Mesenchymal stem cell (in vitro differentiated cells and primary cell): ENCODE data around the gene AHRR.
A peak's percentile ranks its signal among the peaks of the same experiment; 100 is the strongest.

ENCODE experiments used
- DNase-seq: peaks from one replicate; pipeline ENCODE4 v3.0.0-alpha.2; 2013
- H2AFZ ChIP-seq: one replicate; pipeline ENCODE4 v1.6.1; 2013; ENCODE audit warnings: low read depth, mild to moderate bottlenecking, control low read depth, inconsistent platforms, low read length, moderate library complexity
- H2AK5ac ChIP-seq: 2 replicates; pipeline ENCODE4 v1.6.1; 2013; ENCODE audit warnings: low read length, moderate library complexity, mild to moderate bottlenecking, inconsistent platforms; ENCODE audit not compliant: severe bottlenecking
- H2BK120ac ChIP-seq: one replicate; pipeline ENCODE4 v1.6.1; 2013; ENCODE audit warnings: low read depth, mild to moderate bottlenecking, inconsistent platforms, low read length, moderate library complexity
- H2BK12ac ChIP-seq, 2 experiments: one replicate each; pipeline ENCODE4 v1.6.1; 2013; ENCODE audit warnings: inconsistent platforms in 2 of 2, low read length in 2 of 2, mild to moderate bottlenecking in 2 of 2, moderate library complexity in 2 of 2, control low read depth in 1 of 2
- H2BK15ac ChIP-seq: one replicate; pipeline ENCODE4 v1.6.1; 2013; ENCODE audit warnings: mild to moderate bottlenecking, low read depth, inconsistent platforms; ENCODE audit not compliant: poor library complexity, severe bottlenecking
- H2BK5ac ChIP-seq: 2 replicates; pipeline ENCODE4 v1.6.1; 2013; ENCODE audit warnings: low read depth, mild to moderate bottlenecking, low read length, control low read depth, inconsistent platforms; ENCODE audit not compliant: poor library complexity, severe bottlenecking
- H3K14ac ChIP-seq, 2 experiments: one replicate each; pipeline ENCODE4 v1.6.1; 2013; ENCODE audit warnings: inconsistent platforms in 2 of 2, low read length in 2 of 2, control low read depth in 1 of 2, mild to moderate bottlenecking in 1 of 2, moderate library complexity in 1 of 2
- H3K18ac ChIP-seq, 2 experiments: one replicate each; pipeline ENCODE4 v1.6.1; 2013; ENCODE audit warnings: inconsistent platforms in 2 of 2, low read length in 2 of 2, control low read depth in 1 of 2, low read depth in 1 of 2, mild to moderate bottlenecking in 1 of 2
- H3K23ac ChIP-seq, 2 experiments: one replicate each; pipeline ENCODE4 v1.6.1; 2013; ENCODE audit warnings: inconsistent platforms in 2 of 2, low read length in 2 of 2, mild to moderate bottlenecking in 2 of 2, moderate library complexity in 2 of 2, control low read depth in 1 of 2
- H3K27ac ChIP-seq: 2 replicates; pipeline ENCODE4 v1.5.1; 2013; ENCODE audit warnings: mild to moderate bottlenecking, moderate library complexity, low read length, control low read depth, inconsistent platforms; ENCODE audit not compliant: poor library complexity, severe bottlenecking
- H3K27me3 ChIP-seq, 2 experiments: 2 replicates each; pipeline versions ENCODE4 v1.6.1 to v1.7.0; 2013; ENCODE audit warnings: low read length in 2 of 2, mild to moderate bottlenecking in 2 of 2, moderate library complexity in 2 of 2, control low read depth in 1 of 2, inconsistent platforms in 1 of 2; ENCODE audit not compliant: control insufficient read depth in 1 of 2, insufficient read depth in 1 of 2
- H3K36me3 ChIP-seq, 2 experiments: 2 replicates each; pipeline versions ENCODE4 v1.6.1 to v1.7.0; 2013; ENCODE audit warnings: low read length in 2 of 2, control low read depth in 1 of 2, inconsistent platforms in 1 of 2, low read depth in 1 of 2, mild to moderate bottlenecking in 1 of 2; ENCODE audit not compliant: insufficient read depth in 2 of 2, control insufficient read depth in 1 of 2
- H3K4ac ChIP-seq, 2 experiments: one replicate each; pipeline ENCODE4 v1.6.1; 2013; ENCODE audit warnings: inconsistent platforms in 2 of 2, low read length in 2 of 2, mild to moderate bottlenecking in 2 of 2, moderate library complexity in 2 of 2, control low read depth in 1 of 2, low read depth in 1 of 2
- H3K4me1 ChIP-seq: 2 replicates; pipeline ENCODE4 v1.6.1; 2013; ENCODE audit warnings: low read depth, low read length, control low read depth; ENCODE audit not compliant: control insufficient read depth, insufficient read depth
- H3K4me2 ChIP-seq: 2 replicates; pipeline ENCODE4 v1.6.1; 2013; ENCODE audit warnings: low read length, mild to moderate bottlenecking, inconsistent platforms; ENCODE audit not compliant: poor library complexity, severe bottlenecking
- H3K4me3 ChIP-seq, 2 experiments: 2 replicates each; pipeline versions ENCODE4 v1.5.1 to v1.7.0; 2013; ENCODE audit warnings: low read length in 2 of 2, mild to moderate bottlenecking in 2 of 2, control low read depth in 1 of 2, low read depth in 1 of 2; ENCODE audit not compliant: insufficient read depth in 1 of 2
- H3K79me1 ChIP-seq: replicated peaks from 2 replicates; pipeline ENCODE4 v1.6.1; 2013; ENCODE audit warnings: mild to moderate bottlenecking, control low read depth, low read length, inconsistent platforms; ENCODE audit not compliant: poor library complexity, severe bottlenecking
- H3K9ac ChIP-seq: 2 replicates; pipeline ENCODE4 v1.7.0; 2013; ENCODE audit warnings: mild to moderate bottlenecking, low read length, moderate library complexity
- H3K9me3 ChIP-seq: 2 replicates; pipeline ENCODE4 v1.7.0; 2013; ENCODE audit warnings: mild to moderate bottlenecking, low read length; ENCODE audit not compliant: control insufficient read depth
- H4K8ac ChIP-seq: one replicate; pipeline ENCODE4 v1.6.1; 2013; ENCODE audit warnings: inconsistent platforms, mild to moderate bottlenecking, low read length, moderate library complexity
- H4K91ac ChIP-seq: one replicate; pipeline ENCODE4 v1.6.1; 2013; ENCODE audit warnings: mild to moderate bottlenecking, low read length, inconsistent platforms
- WGBS: methylation state at CpG from one replicate; pipeline ENCODE4 v1.1.7; 2013; ENCODE audit warnings: mixed read lengths; 5-methylcytosine and 5-hydroxymethylcytosine counted together

Gene AHRR

DNA sequence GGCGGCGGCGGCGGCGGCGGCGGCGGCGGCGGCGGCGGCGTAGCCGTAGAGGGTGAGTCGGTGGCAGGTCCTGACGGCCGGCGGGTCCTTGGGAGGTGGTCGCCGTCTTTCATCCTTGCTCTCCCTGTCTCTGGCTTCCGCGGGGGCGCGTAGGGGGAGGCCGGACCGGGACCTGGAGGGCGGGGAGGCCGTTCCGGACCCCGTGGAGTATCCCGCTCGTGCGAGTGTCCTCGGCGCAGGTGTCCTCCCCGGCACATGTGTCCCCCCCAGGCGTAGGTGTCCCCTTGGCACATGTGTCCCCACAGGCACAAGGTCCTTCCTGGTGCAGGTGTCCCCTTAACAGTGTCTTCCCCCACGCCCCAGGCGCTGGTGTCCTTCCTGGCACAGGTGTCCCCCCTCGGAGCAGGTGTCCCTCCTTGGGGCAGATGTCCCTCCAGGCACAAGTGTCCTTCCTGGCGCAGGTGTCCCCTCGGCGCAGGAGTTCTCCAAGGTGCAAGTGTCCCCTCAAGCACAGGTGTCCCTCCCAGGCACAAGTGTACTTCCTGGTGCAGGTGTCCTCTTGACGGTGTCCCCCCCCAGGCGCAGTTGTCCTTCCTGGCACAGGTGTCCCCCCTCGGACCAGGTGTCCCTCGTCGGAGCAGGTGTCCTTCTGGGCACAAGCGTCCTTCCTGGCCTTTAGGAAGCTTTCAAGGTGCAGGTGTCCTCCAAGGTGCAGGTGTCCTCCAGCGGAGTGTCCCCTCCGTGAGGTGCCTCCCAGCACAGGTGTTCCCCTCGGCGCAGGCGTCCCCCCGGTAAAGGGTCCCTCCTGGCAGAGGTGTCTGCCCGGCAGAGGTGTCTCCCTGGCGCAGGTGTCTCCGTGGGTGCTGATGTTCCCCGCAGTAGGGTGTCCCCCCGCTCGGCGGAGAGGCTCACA is 122.0 kb downstream of the AHRR start:
- H3K79me1 ChIP-seq: peaks cover 42% of the 10 kb centered on the region
- no peaks in the 10 kb centered on the region for H3K9me3 ChIP-seq
- peak overlapping the region; percentile 83 for H2AFZ ChIP-seq
- H3K4me2 ChIP-seq: peak overlapping the region; percentile 91
- peaks cover 26 to 31% of the 10 kb centered on the region in 2 experiments for H3K36me3 ChIP-seq
- H3K9ac ChIP-seq: peak overlapping the region; percentile 92
- H3K27me3 ChIP-seq: no peaks in the 10 kb centered on the region
- H4K8ac ChIP-seq: peak overlapping the region; percentile 91
- H3K18ac ChIP-seq: peak overlapping the region; percentile 61 to 73
- H3K4ac ChIP-seq: peak overlapping the region; percentile 83 to 86
- peak overlapping the region in 1 of 2 experiments; percentile 45 for H2BK12ac ChIP-seq
- no peak for DNase-seq
- H3K23ac ChIP-seq: peak overlapping the region in 1 of 2 experiments; percentile 86
- H2BK120ac ChIP-seq: no peak overlapping the region
- no peak overlapping the region for H2BK5ac ChIP-seq
- no peak overlapping the region for H3K27ac ChIP-seq
- H3K4me3 ChIP-seq: peak overlapping the region; percentile 93 to 99
- H2AK5ac ChIP-seq: no peak overlapping the region
- H4K91ac ChIP-seq: peak overlapping the region; percentile 87
- peak overlapping the region; percentile 2 for H2BK15ac ChIP-seq
- WGBS: 24% methylated on average over 38 of the region's 62 CpGs
- H3K14ac ChIP-seq: peak overlapping the region in 1 of 2 experiments; percentile 88
- H3K4me1 ChIP-seq: peaks cover 20% of the 10 kb centered on the region

DNA sequence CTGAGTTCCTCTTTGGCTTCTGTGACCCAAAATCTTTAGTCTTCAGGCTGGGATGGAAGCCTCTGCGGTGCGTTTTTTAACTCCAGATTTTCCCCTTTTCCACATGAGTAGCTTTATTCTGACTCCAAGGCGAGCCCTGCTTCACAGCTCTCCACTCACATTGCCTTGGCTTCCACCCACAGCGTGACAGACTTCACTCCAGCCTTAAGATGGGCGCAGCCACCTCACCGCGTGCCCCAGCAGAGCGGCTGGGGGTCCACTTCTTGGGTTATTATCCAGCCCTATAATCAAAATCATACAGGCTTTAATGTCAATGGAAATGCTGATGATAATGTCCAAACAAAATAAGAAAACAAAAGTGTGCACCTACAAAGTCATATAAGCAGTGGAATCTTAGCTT is 122.7 kb downstream of the AHRR start:
- Histone ChIP-seq H3K18ac (no peak overlapping the region), H3K4me2 (peak overlapping the region; percentile 91), H2BK120ac (no peak overlapping the region), H2BK12ac (no peak overlapping the region), H2AFZ (no peak overlapping the region), H3K14ac (no peak overlapping the region), H3K79me1 (peaks cover 47% of the 10 kb centered on the region), H3K27ac (no peak overlapping the region), H3K23ac (no peak overlapping the region), H3K4me3 (peak overlapping the region in 1 of 2 experiments; percentile 99), H3K27me3 (no peaks in the 10 kb centered on the region), H3K9ac (peak overlapping the region; percentile 92), H4K8ac (no peak overlapping the region), H2AK5ac (no peak overlapping the region), H3K4me1 (peaks cover 20% of the 10 kb centered on the region), H2BK15ac (no peak overlapping the region), H3K4ac (no peak overlapping the region), H3K9me3 (no peaks in the 10 kb centered on the region), H4K91ac (no peak overlapping the region), H3K36me3 (peaks cover 34 to 35% of the 10 kb centered on the region in 2 experiments), H2BK5ac (no peak overlapping the region)
- WGBS: 89% methylated on average over 6 of the region's 8 CpGs
- DNase-seq: no peak

DNA sequence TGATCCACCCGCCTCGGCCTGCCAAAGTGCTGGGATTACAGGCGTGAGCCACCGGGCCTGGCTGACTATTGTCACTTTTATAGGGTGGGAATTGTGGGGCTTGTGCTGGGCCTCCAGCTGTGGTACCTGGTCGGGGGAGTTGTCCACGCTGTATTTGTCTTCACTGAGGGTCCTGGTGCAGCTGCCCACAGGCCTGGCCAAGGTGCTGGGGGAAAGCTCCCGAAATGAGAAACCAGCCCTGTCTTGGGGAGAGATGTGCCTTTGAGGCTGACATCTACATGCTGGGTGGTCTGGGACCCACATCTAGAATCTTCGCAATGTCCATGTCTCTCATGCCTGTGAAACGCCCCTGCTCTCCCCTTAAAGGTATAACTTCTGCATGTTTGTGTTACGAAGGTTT is 124.1 kb downstream of the AHRR start:
- WGBS: 96% methylated on average over 10 of the region's 10 CpGs
- no peak overlapping the region for H2AK5ac ChIP-seq
- no peak overlapping the region for H4K8ac ChIP-seq
- no peaks in the 10 kb centered on the region for H3K27me3 ChIP-seq
- H3K14ac ChIP-seq: no peak overlapping the region
- H2AFZ ChIP-seq: no peak overlapping the region
- no peak overlapping the region for H2BK15ac ChIP-seq
- no peak overlapping the region for H2BK12ac ChIP-seq
- H3K4me3 ChIP-seq: no peak overlapping the region
- no peak overlapping the region for H3K4me2 ChIP-seq
- H3K36me3 ChIP-seq: peaks cover 33 to 45% of the 10 kb centered on the region in 2 experiments
- H3K18ac ChIP-seq: no peak overlapping the region
- no peak overlapping the region for H3K27ac ChIP-seq
- H3K4ac ChIP-seq: no peak overlapping the region
- H3K79me1 ChIP-seq: peaks cover 52% of the 10 kb centered on the region
- H2BK120ac ChIP-seq: no peak overlapping the region
- no peak overlapping the region for H3K9ac ChIP-seq
- H2BK5ac ChIP-seq: no peak overlapping the region
- H3K23ac ChIP-seq: no peak overlapping the region
- no peak for DNase-seq
- H4K91ac ChIP-seq: no peak overlapping the region
- H3K4me1 ChIP-seq: peaks cover 20% of the 10 kb centered on the region
- H3K9me3 ChIP-seq: no peaks in the 10 kb centered on the region

DNA sequence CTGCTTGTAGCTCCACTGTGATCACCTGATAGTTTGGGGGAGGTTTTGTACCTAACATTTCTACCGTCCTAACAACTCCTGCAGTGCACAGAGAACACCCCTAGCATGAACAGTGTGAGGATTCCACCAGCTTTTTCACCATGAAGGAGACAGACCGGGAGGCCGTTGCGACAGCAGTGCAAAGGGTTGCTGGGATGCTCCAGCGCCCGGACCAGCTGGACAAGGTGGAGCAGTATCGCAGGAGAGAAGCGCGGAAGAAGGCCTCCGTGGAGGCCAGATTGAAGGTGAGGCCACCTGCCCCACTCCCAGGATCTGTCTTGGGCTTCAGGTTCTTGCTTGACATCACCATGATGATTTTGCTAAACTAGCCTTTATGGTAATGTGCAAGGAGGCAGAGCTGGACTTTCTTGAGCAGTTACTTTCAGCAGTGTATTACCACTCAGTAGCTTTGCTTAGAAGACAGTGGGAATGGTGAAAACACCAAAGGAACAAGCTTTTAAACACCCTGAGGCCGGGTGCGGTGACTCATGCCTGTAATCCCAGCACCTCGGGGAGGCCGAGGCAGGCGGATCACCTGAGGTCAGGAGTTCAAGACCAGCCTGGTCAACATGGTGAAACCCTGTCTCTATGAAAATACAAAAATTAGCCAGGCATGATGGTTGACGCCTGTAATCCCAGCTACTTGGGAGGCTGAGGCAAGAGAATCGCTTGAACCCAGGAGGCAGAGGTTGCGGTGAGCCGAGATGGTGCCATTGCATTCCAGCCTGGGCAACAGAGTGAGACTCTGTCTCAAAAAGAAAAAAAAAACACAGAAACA is 124.8 kb downstream of the AHRR start:
- Histone ChIP-seq H4K91ac (no peak overlapping the region), H4K8ac (no peak overlapping the region), H2AFZ (no peak overlapping the region), H3K4me3 (no peak overlapping the region), H2BK120ac (no peak overlapping the region), H3K14ac (no peak overlapping the region), H2AK5ac (no peak overlapping the region), H3K23ac (no peak overlapping the region), H3K4me2 (no peak overlapping the region), H3K9ac (no peak overlapping the region), H2BK5ac (no peak overlapping the region), H3K79me1 (peaks cover 52% of the 10 kb centered on the region), H3K18ac (no peak overlapping the region), H3K4me1 (peaks cover 19% of the 10 kb centered on the region), H3K27ac (no peak overlapping the region), H3K36me3 (peaks cover 28 to 52% of the 10 kb centered on the region in 2 experiments), H3K4ac (no peak overlapping the region), H3K9me3 (peaks cover 5% of the 10 kb centered on the region), H2BK12ac (no peak overlapping the region), H3K27me3 (no peaks in the 10 kb centered on the region), H2BK15ac (no peak overlapping the region)
- no peak for DNase-seq
- WGBS: 89% methylated on average over 17 of the region's 19 CpGs
